Fibroblast of pulmonary artery (primary cell): ENCODE data around the gene PSAP.
"Not testable (repeated sequence)": the region's sequence is repeated elsewhere in the genome, so short reads cannot be mapped to it uniquely, and the experiment has no call there.

ENCODE experiments used
- DNase-seq: peaks from one replicate; pipeline ENCODE4 v3.0.0-alpha.2; 2010; ENCODE audit warnings: low read depth
- H3K4me3 ChIP-seq: replicated peaks from 2 replicates; pipeline ENCODE4 v1.5.1; 2011; ENCODE audit warnings: low read depth, mild to moderate bottlenecking, control low read depth, low read length, moderate library complexity
- TF ChIP-seq, protein P1 (sequence below): IDR thresholded peaks from 2 replicates; pipeline ENCODE4 v1.5.1; 2011; ENCODE audit warnings: mild to moderate bottlenecking, control low read depth, low read length, inconsistent platforms; ENCODE audit errors: missing control alignments

The PSAP gene

DNA sequence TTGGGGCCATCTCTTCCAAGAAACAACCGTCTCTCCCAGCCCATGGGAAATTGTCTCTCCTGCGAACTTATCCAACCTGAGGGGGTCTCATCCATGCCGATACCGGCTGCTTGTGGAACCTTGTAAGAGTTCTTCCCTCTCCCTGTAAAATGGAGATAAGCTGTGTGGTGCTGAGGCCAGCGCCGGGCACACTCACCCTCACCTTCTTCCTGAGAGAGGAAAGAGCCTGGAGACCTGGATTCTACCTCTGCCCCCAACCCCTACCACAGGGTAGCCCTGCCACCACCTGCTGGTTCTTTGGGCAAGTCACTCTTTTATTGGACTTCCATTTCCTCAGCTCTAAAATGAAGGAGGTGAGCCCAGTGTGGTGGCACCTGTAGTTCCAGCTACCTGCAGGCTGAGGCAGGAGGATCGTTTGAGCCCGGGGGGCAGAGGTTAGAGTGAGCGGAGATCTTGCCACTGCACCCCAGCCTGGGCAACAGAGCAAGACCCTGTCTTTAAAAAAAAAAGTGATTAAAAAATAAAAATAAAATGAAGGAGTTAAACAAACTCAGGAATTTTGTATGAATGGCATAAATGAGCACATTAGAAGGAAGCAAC, 38.4 kb upstream of the PSAP start:
- no peak for DNase-seq
- peak overlapping the region; percentile 60 for H3K4me3 ChIP-seq
- TF ChIP-seq, protein P1, sequence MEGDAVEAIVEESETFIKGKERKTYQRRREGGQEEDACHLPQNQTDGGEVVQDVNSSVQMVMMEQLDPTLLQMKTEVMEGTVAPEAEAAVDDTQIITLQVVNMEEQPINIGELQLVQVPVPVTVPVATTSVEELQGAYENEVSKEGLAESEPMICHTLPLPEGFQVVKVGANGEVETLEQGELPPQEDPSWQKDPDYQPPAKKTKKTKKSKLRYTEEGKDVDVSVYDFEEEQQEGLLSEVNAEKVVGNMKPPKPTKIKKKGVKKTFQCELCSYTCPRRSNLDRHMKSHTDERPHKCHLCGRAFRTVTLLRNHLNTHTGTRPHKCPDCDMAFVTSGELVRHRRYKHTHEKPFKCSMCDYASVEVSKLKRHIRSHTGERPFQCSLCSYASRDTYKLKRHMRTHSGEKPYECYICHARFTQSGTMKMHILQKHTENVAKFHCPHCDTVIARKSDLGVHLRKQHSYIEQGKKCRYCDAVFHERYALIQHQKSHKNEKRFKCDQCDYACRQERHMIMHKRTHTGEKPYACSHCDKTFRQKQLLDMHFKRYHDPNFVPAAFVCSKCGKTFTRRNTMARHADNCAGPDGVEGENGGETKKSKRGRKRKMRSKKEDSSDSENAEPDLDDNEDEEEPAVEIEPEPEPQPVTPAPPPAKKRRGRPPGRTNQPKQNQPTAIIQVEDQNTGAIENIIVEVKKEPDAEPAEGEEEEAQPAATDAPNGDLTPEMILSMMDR: no peak

DNA sequence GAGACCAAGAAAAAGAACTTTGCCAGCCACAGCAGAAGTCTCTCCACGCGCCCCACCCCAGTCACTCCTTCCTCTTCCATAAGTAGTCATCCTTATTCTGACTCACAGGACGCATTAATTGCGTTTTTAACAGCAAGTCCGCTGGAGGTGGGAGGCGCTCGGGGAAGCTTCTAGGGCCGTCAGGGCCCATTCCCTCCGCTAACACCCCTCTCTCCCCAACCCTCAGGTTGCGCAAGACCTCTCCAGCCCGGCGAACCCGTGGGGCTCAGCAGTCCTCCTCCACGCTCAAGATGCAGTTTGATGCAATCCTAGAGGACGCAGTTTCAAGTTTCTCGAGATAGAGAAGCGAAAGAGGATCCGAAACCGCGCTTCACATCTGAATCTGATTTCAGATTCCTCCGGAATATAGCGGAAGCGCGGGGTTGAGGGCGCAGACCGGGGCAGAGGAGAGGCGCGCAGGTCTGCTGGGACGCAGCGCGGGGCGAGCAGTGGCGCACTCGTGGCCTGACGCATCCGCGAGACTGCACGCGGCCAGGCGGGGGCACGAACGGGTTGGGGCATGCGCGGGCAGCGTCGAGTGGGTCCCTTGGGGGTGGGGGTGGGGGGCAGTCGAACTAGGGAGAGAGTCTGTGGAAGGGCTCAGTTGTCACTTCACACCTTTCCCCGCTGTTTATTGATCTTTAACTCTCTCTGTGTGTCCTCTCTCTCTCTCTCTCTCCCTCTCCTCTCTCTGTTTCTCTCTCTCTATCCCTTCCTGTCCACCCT, 37.8 kb upstream of the PSAP start:
- DNase-seq: peak; percentile 85

DNA sequence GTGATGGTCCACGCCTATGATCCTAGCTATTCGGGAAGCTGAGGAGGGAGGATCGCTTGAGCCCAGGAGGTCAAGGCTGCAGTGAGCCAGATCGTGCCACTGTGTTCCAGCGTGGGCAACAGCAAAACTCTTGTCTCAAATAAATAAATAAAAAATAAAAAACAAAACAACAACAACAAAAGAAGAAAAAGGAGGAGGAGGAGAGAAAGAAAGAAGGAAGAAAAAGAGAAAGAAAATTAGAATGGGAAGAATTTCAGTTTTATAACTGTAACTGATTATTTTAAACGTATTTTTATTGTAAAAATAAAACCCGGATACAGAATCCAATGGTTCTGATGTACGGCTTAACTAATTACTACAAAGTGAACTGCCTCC, 37.2 kb upstream of the PSAP start:
- TF ChIP-seq, protein P1: no peak

More for the DNA sequence above, 37.8 kb upstream of the PSAP start:
- H3K4me3 ChIP-seq: peak overlapping the region; percentile 60
- TF ChIP-seq, protein P1: no peak

DNA sequence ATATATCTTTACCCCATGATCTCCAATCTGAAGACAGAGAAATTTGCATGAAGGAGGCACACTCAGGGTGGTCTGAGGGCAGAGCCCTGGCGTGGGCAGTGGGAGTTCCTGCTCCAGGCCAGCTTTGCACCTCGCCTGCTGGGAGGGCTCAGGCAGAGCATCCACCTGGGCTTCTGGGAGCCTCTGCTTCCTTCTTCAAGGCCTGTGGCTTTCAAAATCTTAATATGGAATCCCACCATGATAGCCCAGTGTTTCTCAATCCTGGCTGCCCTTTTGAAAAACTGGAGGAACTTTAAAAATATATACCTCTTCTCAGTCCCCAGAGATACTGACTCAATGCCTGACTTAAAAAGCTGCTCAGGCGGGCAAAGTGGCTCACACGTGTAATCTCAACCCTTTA, 36.7 kb upstream of the PSAP start:
- H3K4me3 ChIP-seq: no peak overlapping the region

More for the DNA sequence above, 37.2 kb upstream of the PSAP start:
- H3K4me3 ChIP-seq: peak overlapping the region; percentile 60
- no peak for DNase-seq

DNA sequence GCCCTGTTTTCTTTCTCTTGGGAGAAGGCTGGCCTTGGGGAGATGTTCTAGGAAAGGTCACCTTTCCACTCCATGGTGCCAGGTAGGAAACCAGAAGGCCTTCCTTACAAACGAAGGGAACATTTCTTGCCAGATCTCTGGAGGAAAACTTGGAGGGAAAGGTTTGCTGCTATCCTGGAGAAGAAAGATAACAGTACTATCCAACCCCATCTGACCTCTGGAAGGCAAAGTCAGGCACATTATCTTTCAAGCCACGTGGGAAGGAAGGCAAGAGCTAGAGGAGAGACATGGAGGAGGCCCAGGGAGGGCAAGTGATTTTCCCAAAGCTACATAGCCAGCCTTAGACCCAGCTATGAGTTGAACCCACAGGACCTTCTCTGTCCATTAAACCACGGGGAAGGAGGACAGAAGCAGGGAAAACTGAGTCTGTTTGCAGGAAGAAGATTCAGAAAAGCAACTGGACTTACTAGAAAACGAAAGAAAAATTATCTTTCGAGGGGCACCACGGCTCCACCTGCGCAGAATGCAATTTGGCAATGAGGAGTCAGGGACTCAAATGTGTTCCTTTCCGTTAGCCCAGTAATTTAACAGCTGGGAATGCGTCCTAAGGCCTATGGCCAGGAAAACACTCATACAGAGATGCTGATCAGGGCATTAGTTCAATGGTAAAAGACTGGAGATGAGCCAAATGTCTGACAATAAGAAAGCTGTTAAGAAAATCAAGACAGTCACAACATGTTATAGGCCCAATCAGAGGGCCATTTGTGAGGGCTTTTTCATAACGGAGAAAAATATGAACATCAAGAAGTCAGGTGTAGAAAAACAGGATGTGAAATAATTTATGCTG, 32.0 kb upstream of the PSAP start:
- H3K4me3 ChIP-seq: no peak overlapping the region
- TF ChIP-seq, protein P1: no peak
- no peak for DNase-seq

More for the DNA sequence above, 36.7 kb upstream of the PSAP start:
- no peak for DNase-seq
- TF ChIP-seq, protein P1: no peak

DNA sequence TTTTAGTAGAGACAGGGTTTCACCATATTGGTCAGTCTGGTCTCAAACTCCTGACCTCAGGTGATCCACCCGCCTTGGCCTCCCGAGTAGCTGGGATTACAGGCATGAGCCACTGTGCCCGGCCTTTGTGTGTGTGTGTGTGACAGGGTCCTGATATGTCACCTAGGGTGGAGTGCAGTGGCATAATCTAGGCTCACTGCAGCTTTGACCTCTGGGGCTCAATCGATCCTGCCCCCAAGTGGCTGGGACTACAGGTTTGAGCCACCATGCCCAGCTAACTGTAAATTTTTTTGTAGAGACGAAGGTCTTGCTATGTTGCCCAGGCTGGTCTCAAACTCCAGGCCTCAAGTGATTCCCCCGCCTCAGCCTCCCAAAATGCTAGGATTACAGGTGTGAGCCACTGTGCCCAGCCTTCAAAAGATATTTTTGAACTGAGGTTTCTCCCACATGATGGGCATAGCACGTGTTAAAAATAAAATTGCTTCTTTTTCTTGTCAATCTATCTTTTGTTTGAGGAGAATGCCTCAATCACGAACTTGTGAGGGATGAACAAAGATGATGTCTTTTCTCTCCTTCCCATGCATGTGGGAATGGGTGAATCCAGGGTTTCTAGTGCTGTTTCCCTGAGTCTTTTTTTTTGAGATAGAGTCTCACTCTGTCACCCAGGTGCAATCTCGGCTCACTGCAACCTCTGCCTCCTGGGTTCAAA, 30.8 kb upstream of the PSAP start:
- no peak for DNase-seq
- no peak overlapping the region for H3K4me3 ChIP-seq
- TF ChIP-seq, protein P1: no peak

DNA sequence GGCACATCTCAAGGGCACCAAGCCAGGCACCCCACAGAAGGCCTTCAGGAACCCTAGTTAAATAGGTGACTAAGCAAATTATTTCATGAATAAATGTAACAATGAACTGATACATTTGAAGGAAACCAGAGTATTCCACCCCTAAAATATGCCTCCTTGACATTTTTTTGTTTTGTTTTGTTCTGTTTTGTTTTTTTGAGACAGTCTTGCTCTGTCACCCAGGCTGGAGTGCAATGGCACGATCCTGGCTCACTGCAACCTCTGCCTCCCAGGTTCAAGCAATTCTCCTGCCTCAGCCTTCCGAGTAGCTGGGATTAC, 30.2 kb upstream of the PSAP start:
- not testable (repeated sequence) for H3K4me3 ChIP-seq, DNase-seq
